IPS-NIHi7 (cell line): ENCODE results near the gene PPT1.

Experiments used
- DNase-seq: peaks from one replicate; pipeline ENCODE4 v3.0.0; 2012; ENCODE audit warnings: mixed read lengths; ENCODE audit errors: extremely low spot score

The PPT1 gene

GRCh38 chr1:40096977-40097782, at the start of gene PPT1:
PPT1 (minus strand) TSS chr1:40097252; CDS start chr1:40097238, 14 bp downstream.
- DNase-seq = peak; percentile 95

DNA sequence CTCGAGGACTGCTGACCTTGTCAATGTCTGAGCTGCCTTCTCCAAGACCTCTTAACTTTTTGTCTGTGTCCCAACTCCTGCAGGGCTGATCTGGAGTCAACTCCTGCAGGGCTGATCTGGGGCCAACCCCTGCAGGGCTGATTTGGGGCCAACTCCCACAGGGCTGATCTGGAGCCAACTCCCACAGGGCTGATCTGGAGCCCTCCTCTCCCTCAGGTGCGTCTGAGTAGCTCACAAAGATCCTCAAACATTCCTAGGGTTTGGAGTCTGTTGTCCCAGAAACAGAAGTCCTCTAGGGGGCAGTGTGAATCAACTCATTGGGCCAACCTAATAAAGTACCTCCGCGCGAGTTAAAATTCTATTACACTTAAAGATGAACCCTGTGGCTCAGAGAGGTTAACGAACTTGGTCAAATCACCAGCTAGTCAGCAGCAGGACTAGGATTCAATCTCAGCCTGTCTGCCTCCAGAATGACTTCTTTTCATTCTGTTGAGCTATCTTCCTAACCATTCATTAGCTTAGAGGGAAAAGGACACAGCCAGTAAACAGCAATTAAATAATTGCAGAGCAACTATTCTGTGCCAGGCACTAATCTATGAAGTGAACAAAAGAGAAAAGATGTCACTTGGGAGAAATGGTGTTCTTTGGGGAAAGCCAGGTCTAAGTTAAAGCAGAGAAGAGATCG, 47.0 kb upstream of the PPT1 start:
- DNase-seq = peak; percentile 77

- no peak for DNase-seq
Observed at GRCh38 chr1:40141878-40142535, 45.0 kb upstream of the PPT1 start.

DNA sequence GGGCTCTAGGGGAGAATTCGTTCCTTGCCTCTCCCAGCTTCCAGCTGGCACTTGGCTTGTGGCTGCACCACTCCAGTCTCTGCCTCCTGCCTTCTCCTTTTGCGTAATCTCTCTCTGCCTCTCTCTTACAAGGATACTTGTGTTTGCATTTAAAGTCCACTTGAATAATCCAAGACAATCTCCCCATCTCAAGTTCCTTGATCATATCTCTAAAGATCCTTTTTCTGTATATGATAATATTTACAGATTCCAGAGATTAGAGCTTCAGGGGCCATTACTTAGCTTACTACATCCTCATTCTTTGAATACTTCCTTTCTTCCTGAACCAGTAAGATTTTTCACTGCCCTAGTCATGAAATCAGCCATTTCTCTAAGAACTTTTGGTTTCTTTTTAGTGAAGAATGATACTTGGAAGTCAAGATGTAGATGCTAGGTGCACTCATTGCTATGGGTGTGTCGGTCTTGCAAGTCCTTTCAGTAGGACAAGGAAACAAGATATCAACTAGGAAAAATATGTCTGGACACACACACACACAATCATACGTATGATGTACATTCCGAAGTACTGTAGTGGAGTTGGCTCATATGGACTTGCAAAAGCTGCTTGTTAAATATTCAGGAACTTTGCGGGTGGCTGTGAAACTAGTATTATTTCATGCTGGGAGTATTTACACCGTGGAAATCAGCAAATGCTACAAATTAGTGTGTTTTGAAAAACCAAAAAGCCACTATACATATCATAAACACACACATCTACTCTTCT, 43.3 kb upstream of the PPT1 start:
- no peak for DNase-seq

DNA sequence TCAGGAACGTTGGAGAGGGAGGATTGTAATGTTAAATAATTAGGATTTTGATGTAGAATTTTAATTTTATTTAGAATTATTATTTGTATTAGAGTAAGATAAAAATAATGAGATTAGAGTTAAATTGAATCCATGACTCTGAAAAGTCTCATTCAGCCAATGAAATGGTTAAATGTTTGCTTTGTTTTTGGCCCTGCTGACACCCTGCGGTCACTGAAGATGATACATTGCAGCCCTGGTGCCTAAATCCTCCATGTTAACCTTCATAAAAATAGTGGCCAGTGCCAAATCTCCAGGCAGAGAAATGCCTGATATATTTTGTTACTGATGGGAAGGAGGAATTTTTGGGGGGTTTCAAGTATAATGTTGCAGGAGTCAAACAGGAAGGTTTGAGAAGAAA, 36.8 kb upstream of the PPT1 start:
- DNase-seq = no peak

- DNase-seq = no peak
Observed at GRCh38 chr1:40133312-40133665, 36.2 kb upstream of the PPT1 start.

GRCh38 chr1:40132383-40133311, 35.6 kb upstream of the PPT1 start:
- DNase-seq = no peak

- DNase-seq = no peak
Observed at GRCh38 chr1:40130892-40131291, 33.8 kb upstream of the PPT1 start.

- DNase-seq = no peak
Observed at GRCh38 chr1:40122855-40123254, 25.8 kb upstream of the PPT1 start.

DNA sequence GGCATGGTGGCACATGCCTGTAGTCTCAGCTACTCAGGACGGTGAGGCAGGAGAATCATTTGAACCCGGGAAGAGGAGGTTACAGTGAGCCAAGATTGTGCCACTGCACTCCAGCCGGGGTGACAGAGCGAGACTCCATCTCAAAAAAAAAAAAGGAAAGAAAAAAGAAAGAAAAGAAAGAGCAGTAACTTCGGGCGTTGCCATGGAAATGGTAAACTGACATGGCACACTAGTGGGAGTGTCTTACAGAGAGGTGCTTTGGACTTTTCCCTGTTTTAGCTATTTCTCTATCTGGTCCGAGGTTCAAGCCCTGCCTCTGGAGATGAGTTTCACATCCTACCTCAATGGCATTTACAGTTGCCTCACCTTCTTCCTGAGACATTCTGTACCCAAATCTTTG, 23.1 kb upstream of the PPT1 start:
- no peak for DNase-seq

- no peak for DNase-seq
Observed at GRCh38 chr1:40114400-40114799, 17.3 kb upstream of the PPT1 start.

- DNase-seq = no peak
Observed at GRCh38 chr1:40110389-40110788, 13.3 kb upstream of the PPT1 start.

DNA sequence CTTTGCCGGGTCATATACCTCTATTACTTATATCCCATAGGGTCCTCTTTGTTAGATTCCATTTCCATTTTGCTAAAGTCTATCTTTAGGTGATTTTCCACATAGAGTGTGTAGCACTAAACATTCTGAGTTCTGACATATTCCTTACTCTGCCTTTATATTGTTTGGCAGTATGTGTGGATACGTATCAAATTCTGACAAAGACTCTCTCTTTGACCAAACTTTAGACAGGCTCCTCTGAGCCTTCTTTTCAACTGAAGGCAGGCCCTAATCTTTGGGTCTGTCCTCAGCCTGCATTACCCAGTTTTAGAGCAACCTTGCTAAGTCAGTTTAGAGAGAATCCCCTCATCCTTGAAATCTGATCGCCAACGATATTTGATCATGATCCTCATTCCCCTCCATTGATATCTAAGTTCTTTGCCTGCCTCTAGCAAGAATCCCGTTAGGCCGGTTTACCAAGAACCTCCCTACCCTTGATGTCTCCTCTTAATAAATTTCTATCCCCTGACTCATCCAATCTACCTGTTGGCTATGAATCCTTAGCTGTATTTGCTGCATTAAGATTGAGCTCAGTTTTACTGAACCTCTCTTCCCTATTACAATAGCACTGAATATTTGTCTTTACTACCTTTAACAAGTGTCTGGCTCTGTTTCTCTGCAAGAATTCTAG, 10.4 kb upstream of the PPT1 start:
- DNase-seq = peak; percentile 14

GRCh38 chr1:40105028-40105427, 8.0 kb upstream of the PPT1 start:
- no peak for DNase-seq

- no peak for DNase-seq
Observed at GRCh38 chr1:40102896-40103295, 5.8 kb upstream of the PPT1 start.

DNA sequence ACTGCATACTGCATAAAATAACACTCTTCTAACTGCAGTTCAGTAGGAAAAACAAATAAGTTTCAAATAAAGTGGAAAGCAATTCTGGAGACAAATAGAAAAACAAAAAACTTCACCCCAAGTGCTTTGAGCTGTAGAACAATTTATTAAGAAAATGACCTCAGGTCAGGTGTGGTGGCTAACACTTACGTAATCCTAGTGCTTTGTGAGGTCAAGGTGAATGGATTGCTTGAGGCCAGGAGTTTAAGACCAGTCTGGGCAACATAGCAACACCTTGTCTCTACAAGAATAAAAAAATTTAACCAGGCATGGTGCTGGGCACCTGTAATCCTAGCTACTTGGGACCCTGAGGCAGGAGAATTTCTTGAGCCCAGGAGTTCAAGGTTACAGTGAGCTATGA, 5.0 kb upstream of the PPT1 start:
- no peak for DNase-seq

GRCh38 chr1:40096646-40096976, 441 bp downstream of the PPT1 start:
- no peak for DNase-seq

- no peak for DNase-seq
Observed at GRCh38 chr1:40095806-40096205, 1.2 kb downstream of the PPT1 start.

- DNase-seq = no peak
Observed at GRCh38 chr1:40094466-40095110, 2.5 kb downstream of the PPT1 start.
